Lung (tissue), 12 donors: ENCODE results near the gene C2orf49. TPM values are rescaled to one million over a fixed set of nuclear protein-coding genes. Genes with fewer than 3 reads are reported as not detected.

Experiments
- ATAC-seq: fragments of 200-7000 bp; cut with Tn5 transposase; one replicate; pipeline ENCODE4 v1.9.1; 2020; ENCODE audit warnings: moderate number of reproducible peaks; ENCODE audit not compliant: insufficient read depth, low FRiP score
- DNase-seq, 3 donors: peaks; one replicate each; pipeline ENCODE4 v3.0.0-alpha.2; 2013 to 2017
- H3K27ac ChIP-seq, 2 donors: one replicate each; pipeline ENCODE4 v1.5.1; 2013; ENCODE audit warnings: mild to moderate bottlenecking in 2 of 2, moderate library complexity in 2 of 2, control low read depth in 1 of 2, inconsistent platforms in 1 of 2, low read depth in 1 of 2, low read length in 1 of 2
- H3K27me3 ChIP-seq, 3 donors: one replicate each; pipeline ENCODE4 v1.5.1; 2013; ENCODE audit warnings: low read length in 2 of 3; ENCODE audit not compliant: control insufficient read depth in 3 of 3, insufficient read depth in 3 of 3
- H3K36me3 ChIP-seq, 4 donors: one replicate each; pipeline ENCODE4 v1.5.1; 2013; ENCODE audit warnings: low read length in 4 of 4, mild to moderate bottlenecking in 1 of 4, moderate library complexity in 1 of 4; ENCODE audit not compliant: control insufficient read depth in 4 of 4, insufficient read depth in 4 of 4
- H3K4me1 ChIP-seq, 5 donors: one replicate each; pipeline ENCODE4 v1.5.1; 2013; ENCODE audit warnings: low read length in 5 of 5, mild to moderate bottlenecking in 2 of 5, moderate library complexity in 1 of 5; ENCODE audit not compliant: control insufficient read depth in 5 of 5, insufficient read depth in 5 of 5
- H3K4me3 ChIP-seq: one replicate; pipeline ENCODE4 v1.5.1; 2013; ENCODE audit warnings: mild to moderate bottlenecking, control low read depth, moderate library complexity
- H3K9ac ChIP-seq, 2 donors: one replicate each; pipeline ENCODE4 v1.5.1; 2013; ENCODE audit warnings: low read length in 2 of 2, control low read depth in 1 of 2; ENCODE audit not compliant: insufficient read depth in 1 of 2
- H3K9me3 ChIP-seq, 4 donors: one replicate each; pipeline ENCODE4 v1.5.1; 2013; ENCODE audit warnings: low read length in 3 of 4, mild to moderate bottlenecking in 1 of 4, moderate library complexity in 1 of 4; ENCODE audit not compliant: control insufficient read depth in 4 of 4, insufficient read depth in 3 of 4
- CTCF ChIP-seq: IDR thresholded peaks from 2 replicates; pipeline ENCODE4 v1.5.1; 2012; ENCODE audit warnings: mild to moderate bottlenecking; ENCODE audit errors: control extremely low read depth, extremely low read depth
- WGBS, 2 donors: extraction: QIAGEN DNeasy Blood & Tissue Kit; methylation state at CpG; one replicate each; pipeline ENCODE4 v1.1.7; 2013; 5-methylcytosine and 5-hydroxymethylcytosine counted together
- polyA plus RNA-seq, 2 donors: library from polyadenylated mRNA; stranded (reverse); fragments of 200-250 nt; gene quantifications; one replicate each; pipeline ENCODE4 v1.2.1, GENCODE V29; 2013
- total RNA-seq, 2 donors: library from RNA; depleted of rRNA in 1 of 2; stranded (reverse); fragments of >200 nt in 1 of 2; gene quantifications; one replicate each; pipeline ENCODE4 v1.2.1, GENCODE V29; 2014 to 2021
- donor health status: control.
- donor health status: control.
- donor health status: Bipolar disorder and iron deficiency.
- donor health status: healthy.
- donor health status: DM: yes; HTN: yes; CAD: no.

Gene C2orf49
- total and polyA plus RNA-seq, 4 donors, result 7.6 to 18.7 (median 10.7) TPM

- Histone ChIP-seq H3K27ac (peak overlapping the region in 1 of 2 donors; percentile 48), H3K27me3 (no peaks in the 10 kb centered on the region), H3K4me3 (no peak overlapping the region), H3K36me3 (peaks cover 0 to 15% (median 0%) of the 10 kb centered on the region in 4 donors), H3K4me1 (peaks cover 0 to 25% (median 0%) of the 10 kb centered on the region in 5 donors), H3K9me3 (no peaks in the 10 kb centered on the region), H3K9ac (no peak overlapping the region)
- ATAC-seq (no peak), DNase-seq (no peak)
- 31 to 45% methylated on average over 9 of the region's 9 CpGs for WGBS, 2 donors
- no peak for TF ChIP-seq CTCF
Observed at GRCh38 chr2:105380432-105381100, 43.2 kb downstream of the C2orf49 start.

- Histone ChIP-seq H3K9ac (no peak overlapping the region), H3K27ac (peak overlapping the region in 1 of 2 donors; percentile 48), H3K4me1 (peaks cover 0 to 22% (median 0%) of the 10 kb centered on the region in 5 donors), H3K9me3 (no peaks in the 10 kb centered on the region), H3K27me3 (no peaks in the 10 kb centered on the region), H3K4me3 (no peak overlapping the region), H3K36me3 (peaks cover 0 to 16% (median 0%) of the 10 kb centered on the region in 4 donors)
- ATAC-seq, result no peak
- DNase-seq, result no peak
- TF ChIP-seq CTCF, result no peak
- 80 to 87% methylated on average over 14 of the region's 14 CpGs for WGBS, 2 donors
Observed at GRCh38 chr2:105381101-105381668, 43.8 kb downstream of the C2orf49 start.

GRCh38 chr2:105382177-105382576 lies 44.8 kb downstream of the C2orf49 start:
- Histone ChIP-seq H3K4me1 (peaks cover 0 to 19% (median 0%) of the 10 kb centered on the region in 5 donors), H3K36me3 (peaks cover 0 to 16% (median 0%) of the 10 kb centered on the region in 4 donors), H3K9ac (no peak overlapping the region), H3K27me3 (no peaks in the 10 kb centered on the region), H3K9me3 (no peaks in the 10 kb centered on the region), H3K4me3 (no peak overlapping the region), H3K27ac (peak overlapping the region in 1 of 2 donors; percentile 45)
- no peak for TF ChIP-seq CTCF
- ATAC-seq (no peak), DNase-seq (no peak)
- 94 to 98% methylated on average over 5 of the region's 5 CpGs for WGBS, 2 donors
